Peyer's patch (tissue), 4 donors: ENCODE results near the gene COL6A2.

Experiments
- POLR2A ChIP-seq, 2 donors: fragments of 450-650 bp; IDR thresholded peaks; one replicate each; pipeline ENCODE4 v1.5.1; 2017; ENCODE audit warnings: antibody characterized with exemption in 2 of 2, mild to moderate bottlenecking in 2 of 2, moderate library complexity in 2 of 2
- TF ChIP-seq, protein P1 (sequence below), 6 experiments: fragments of 450-650 bp in 4 of 6; fragments of 200-600 bp in 2 of 6; sonication (generic) in 1 of 6; IDR thresholded peaks; one replicate each; pipeline ENCODE4 v1.5.1; 2017 to 2019; ENCODE audit warnings: antibody characterized with exemption in 6 of 6, mild to moderate bottlenecking in 3 of 6, moderate library complexity in 1 of 6

DNA sequence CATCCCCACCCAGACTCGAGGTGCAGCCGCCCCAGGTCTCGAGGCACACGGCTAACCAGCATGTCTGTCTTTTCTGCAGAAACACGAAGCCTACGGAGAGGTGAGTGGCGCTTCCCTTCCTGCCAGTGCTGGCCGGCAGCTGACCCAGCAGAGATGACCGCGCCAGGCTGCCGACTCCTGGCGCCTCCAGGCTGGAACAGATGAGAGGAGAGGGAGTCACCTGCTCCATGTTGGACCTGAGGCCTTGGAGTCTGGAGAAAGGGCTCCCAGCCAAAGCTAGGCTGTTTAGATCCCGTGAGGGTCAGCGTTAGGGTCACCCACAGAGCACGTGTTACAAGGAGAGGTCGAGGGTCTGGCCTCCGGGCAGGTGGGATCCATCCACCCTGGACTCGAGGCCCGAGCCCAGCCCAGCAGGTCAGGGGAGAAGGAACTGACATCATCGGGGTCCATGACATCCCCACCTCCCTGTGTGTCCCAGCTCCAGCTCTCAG is 14.9 kb downstream of the COL6A2 start:
- TF ChIP-seq, protein P1, sequence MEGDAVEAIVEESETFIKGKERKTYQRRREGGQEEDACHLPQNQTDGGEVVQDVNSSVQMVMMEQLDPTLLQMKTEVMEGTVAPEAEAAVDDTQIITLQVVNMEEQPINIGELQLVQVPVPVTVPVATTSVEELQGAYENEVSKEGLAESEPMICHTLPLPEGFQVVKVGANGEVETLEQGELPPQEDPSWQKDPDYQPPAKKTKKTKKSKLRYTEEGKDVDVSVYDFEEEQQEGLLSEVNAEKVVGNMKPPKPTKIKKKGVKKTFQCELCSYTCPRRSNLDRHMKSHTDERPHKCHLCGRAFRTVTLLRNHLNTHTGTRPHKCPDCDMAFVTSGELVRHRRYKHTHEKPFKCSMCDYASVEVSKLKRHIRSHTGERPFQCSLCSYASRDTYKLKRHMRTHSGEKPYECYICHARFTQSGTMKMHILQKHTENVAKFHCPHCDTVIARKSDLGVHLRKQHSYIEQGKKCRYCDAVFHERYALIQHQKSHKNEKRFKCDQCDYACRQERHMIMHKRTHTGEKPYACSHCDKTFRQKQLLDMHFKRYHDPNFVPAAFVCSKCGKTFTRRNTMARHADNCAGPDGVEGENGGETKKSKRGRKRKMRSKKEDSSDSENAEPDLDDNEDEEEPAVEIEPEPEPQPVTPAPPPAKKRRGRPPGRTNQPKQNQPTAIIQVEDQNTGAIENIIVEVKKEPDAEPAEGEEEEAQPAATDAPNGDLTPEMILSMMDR (IDR thresholded peaks at IDR 0.05): no peak
- no peak for TF ChIP-seq POLR2A (IDR thresholded peaks at IDR 0.05)
